Activated naive CD8-positive, alpha-beta T cell treated with anti-CD3 and anti-CD28 coated beads, Interleukin-2, amount 10 ng/mL, durations not matched to agents 7 days and 5 days (primary cell): Measurements from ENCODE around the gene APBB2. TPM values are rescaled to one million over a fixed set of nuclear protein-coding genes. Genes with fewer than 3 reads are reported as not detected.
"Not testable (repeated sequence)": the region's sequence is repeated elsewhere in the genome, so short reads cannot be mapped to it uniquely, and the experiment has no call there.

ENCODE experiments used
- ATAC-seq: fragments of 150-1000 bp; cut with Tn5 transposase; one replicate; pipeline ENCODE4 v1.10.0; 2021; ENCODE audit warnings: low read depth, moderate library complexity
- POLR2A ChIA-PET: fragments of 350-600 bp; sonication (Branson Sonifier 250); formaldehyde crosslinking; loops from one replicate; lab custom pipeline; 2021; ENCODE audit warnings: antibody characterized with exemption; lab: Charles Lee
- DNase-seq: peaks from one replicate; pipeline ENCODE4 v3.0.0; 2021
- H3K27ac Mint-ChIP-seq: one replicate; pipeline ENCODE4 v1.8.0; 2022; ENCODE audit warnings: mild to moderate bottlenecking, mixed read lengths
- H3K27me3 Mint-ChIP-seq: one replicate; pipeline ENCODE4 v1.8.0; 2022; ENCODE audit warnings: mild to moderate bottlenecking, moderate library complexity, mixed read lengths
- H3K36me3 Mint-ChIP-seq: one replicate; pipeline ENCODE4 v1.8.0; 2021; ENCODE audit warnings: mild to moderate bottlenecking, mixed read lengths
- H3K4me1 Mint-ChIP-seq: one replicate; pipeline ENCODE4 v1.8.0; 2021; ENCODE audit warnings: mixed read lengths
- H3K4me3 Mint-ChIP-seq: one replicate; pipeline ENCODE4 v1.8.0; 2022; ENCODE audit warnings: mild to moderate bottlenecking, moderate library complexity, mixed read lengths
- H3K9me3 Mint-ChIP-seq: one replicate; pipeline ENCODE4 v1.8.0; 2021; ENCODE audit warnings: mixed read lengths
- total RNA-seq, 2 experiments: library from RNA; stranded (reverse); gene quantifications; one replicate each; pipeline ENCODE4 v1.2.3, GENCODE V29; 2021

Gene APBB2
- total RNA-seq, 2 experiments from 2014 or later, result 0.96 to 2.0 TPM

DNA sequence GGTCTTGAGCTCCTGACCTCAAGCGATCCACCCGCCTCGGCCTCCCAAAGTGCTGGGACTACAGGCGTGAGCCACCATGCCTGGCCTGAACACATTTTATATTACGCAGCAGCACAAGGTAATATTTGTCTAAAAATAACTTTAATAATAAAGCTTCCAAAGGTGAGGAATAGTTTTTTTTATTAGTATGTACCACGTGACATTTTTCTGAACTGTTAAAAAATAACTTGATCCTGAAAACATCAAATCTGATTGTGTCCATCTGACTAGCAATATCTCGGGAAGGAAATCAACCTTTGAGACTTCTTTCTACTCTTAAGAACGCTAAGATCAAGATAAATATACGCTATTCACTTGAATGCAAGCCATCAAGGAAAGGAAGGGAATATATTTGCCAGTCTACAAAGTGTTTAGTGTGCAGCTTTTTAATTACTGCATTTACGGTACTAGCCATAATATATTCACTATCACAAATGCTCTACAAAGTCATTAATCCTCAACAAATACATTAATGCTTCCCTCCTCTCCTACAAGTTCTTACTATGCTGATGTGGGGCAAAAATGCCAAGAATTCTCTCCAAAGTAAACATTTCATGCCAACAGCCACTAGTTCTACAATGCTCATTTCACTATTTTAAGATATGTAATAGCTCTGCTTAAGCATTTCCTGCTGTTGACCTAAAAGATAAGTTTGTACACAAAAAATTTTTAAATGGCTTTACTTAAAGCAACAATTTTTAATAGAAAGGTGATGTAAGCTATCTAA is 143.6 kb downstream of the APBB2 start:
- H3K9me3 Mint-ChIP-seq, result no peaks in the 10 kb centered on the region
- no peak overlapping the region for H3K27ac Mint-ChIP-seq
- POLR2A ChIA-PET, result no interaction called here
- no peak overlapping the region for H3K4me3 Mint-ChIP-seq
- no peaks in the 10 kb centered on the region for H3K36me3 Mint-ChIP-seq
- peaks cover 6% of the 10 kb centered on the region for H3K27me3 Mint-ChIP-seq
- no peaks in the 10 kb centered on the region for H3K4me1 Mint-ChIP-seq
- ATAC-seq, result no peak
- DNase-seq, result no peak

- Mint-ChIP-seq H3K4me1 (no peaks in the 10 kb centered on the region), H3K4me3 (no peak overlapping the region), H3K27ac (no peak overlapping the region), H3K36me3 (no peaks in the 10 kb centered on the region), H3K27me3 (peaks cover 6% of the 10 kb centered on the region), H3K9me3 (no peaks in the 10 kb centered on the region)
- ATAC-seq (no peak), DNase-seq (no peak)
- POLR2A ChIA-PET, result no interaction called here
Measured at GRCh38 chr4:41069838-41070237, 144.5 kb downstream of the APBB2 start.

DNA sequence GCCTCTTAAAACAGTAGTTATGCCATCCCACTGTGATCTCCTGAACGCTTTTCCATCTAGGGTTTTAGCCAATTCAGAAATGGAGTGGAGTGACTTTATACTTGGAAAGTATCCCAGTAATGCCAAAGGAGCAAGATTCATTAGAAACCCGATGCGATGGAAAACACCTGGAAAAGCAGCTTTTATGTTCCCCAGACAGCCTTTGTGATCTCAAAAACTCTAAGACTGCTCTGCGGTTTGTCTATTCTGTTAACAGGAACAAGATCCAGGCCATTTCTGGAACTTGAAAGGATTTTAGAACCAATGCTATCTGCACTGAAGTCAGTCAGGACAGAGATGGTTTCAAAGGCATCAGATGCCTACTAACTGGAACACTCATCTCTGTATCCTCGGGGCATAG is 145.1 kb downstream of the APBB2 start:
- H3K36me3 Mint-ChIP-seq, result no peaks in the 10 kb centered on the region
- POLR2A ChIA-PET, result no interaction called here

GRCh38 chr4:41067369-41067768 is 147.0 kb downstream of the APBB2 start:
- POLR2A ChIA-PET, result no interaction called here
- DNase-seq (no peak), ATAC-seq (no peak)
- no peaks in the 10 kb centered on the region for H3K4me1 Mint-ChIP-seq
- no peaks in the 10 kb centered on the region for H3K27me3 Mint-ChIP-seq
- no peak overlapping the region for H3K4me3 Mint-ChIP-seq
- no peak overlapping the region for H3K27ac Mint-ChIP-seq
- no peaks in the 10 kb centered on the region for H3K9me3 Mint-ChIP-seq
- no peaks in the 10 kb centered on the region for H3K36me3 Mint-ChIP-seq

More for the DNA sequence above, 145.1 kb downstream of the APBB2 start:
- ATAC-seq, result no peak
- H3K4me3 Mint-ChIP-seq, result no peak overlapping the region
- no peaks in the 10 kb centered on the region for H3K9me3 Mint-ChIP-seq
- H3K27me3 Mint-ChIP-seq, result peaks cover 6% of the 10 kb centered on the region
- no peak overlapping the region for H3K27ac Mint-ChIP-seq
- H3K4me1 Mint-ChIP-seq, result no peaks in the 10 kb centered on the region
- no peak for DNase-seq

GRCh38 chr4:41066049-41066448 is 148.3 kb downstream of the APBB2 start:
- POLR2A ChIA-PET, result no interaction called here
- Mint-ChIP-seq H3K27me3 (no peaks in the 10 kb centered on the region), H3K4me1 (no peaks in the 10 kb centered on the region), H3K36me3 (no peaks in the 10 kb centered on the region), H3K4me3 (no peak overlapping the region), H3K27ac (no peak overlapping the region), H3K9me3 (no peaks in the 10 kb centered on the region)
- ATAC-seq (no peak), DNase-seq (no peak)

- no peaks in the 10 kb centered on the region for H3K4me1 Mint-ChIP-seq
- H3K4me3 Mint-ChIP-seq, result no peak overlapping the region
- POLR2A ChIA-PET, result no interaction called here
- DNase-seq, result no peak
- no peaks in the 10 kb centered on the region for H3K27me3 Mint-ChIP-seq
- no peaks in the 10 kb centered on the region for H3K9me3 Mint-ChIP-seq
- H3K27ac Mint-ChIP-seq, result no peak overlapping the region
- no peaks in the 10 kb centered on the region for H3K36me3 Mint-ChIP-seq
- no peak for ATAC-seq
Measured at GRCh38 chr4:41065434-41066006, 148.8 kb downstream of the APBB2 start.

DNA sequence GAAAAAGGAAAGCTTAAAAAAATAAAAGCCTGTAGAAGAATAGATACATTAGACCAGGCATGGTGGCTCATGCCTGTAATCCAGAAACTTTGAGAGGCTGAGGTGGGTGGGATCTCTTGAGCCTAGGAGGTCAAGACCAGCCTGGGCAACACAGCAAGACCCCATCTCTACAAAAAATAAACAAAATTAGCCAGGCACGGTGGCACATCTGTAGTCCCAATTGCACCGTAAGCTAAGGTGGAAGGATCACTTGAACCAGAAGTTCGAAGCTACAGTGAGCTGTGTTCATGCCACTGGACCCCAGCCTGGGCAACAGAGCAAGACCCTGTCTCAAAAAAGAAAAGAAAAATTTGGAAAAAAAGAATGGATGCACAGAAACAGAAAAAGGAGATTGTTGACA is 149.4 kb downstream of the APBB2 start:
- H3K9me3 Mint-ChIP-seq, result no peaks in the 10 kb centered on the region
- no peak for ATAC-seq
- H3K4me1 Mint-ChIP-seq, result no peaks in the 10 kb centered on the region

DNA sequence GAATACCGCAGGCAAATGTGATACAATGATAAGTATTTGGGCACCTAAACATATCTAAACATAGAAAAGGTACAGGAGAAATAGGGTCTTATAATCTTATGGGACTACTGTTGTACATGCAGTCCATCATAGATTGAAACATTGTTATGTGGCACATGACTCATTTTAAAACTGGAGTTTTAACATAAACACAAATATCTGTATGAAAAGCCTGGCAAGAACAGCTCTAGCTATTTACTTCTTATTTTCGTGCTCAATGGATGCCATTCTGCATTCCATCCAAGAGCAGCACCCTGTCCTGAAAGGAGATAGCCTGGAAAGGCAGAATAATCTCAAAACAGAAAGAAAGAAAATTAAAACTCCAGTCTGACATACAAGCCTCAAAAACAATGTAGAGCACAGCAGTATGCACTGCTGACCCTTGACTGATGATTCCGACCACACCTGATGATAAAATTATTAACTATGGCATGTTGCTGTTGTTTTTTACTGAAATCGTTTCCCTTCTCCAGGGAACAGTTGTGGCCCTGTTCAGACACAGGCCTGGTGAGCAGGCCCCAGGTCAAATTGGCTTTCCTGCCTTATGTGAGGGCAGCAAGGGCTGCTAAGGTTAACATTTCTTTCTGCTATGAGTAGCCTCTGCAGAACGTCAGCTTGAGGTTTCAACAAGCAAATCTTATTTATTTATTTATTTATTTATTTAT is 152.7 kb downstream of the APBB2 start:
- Mint-ChIP-seq H3K4me1 (no peaks in the 10 kb centered on the region), H3K27ac (no peak overlapping the region), H3K27me3 (no peaks in the 10 kb centered on the region), H3K36me3 (no peaks in the 10 kb centered on the region), H3K4me3 (no peak overlapping the region), H3K9me3 (no peaks in the 10 kb centered on the region)
- POLR2A ChIA-PET, result no interaction called here
- DNase-seq, result no peak
- ATAC-seq, result no peak

More for the DNA sequence above, 149.4 kb downstream of the APBB2 start:
- H3K27me3 Mint-ChIP-seq, result no peaks in the 10 kb centered on the region
- POLR2A ChIA-PET, result no interaction called here
- H3K4me3 Mint-ChIP-seq, result no peak overlapping the region
- no peak for DNase-seq
- H3K27ac Mint-ChIP-seq, result no peak overlapping the region
- no peaks in the 10 kb centered on the region for H3K36me3 Mint-ChIP-seq

- Mint-ChIP-seq H3K27me3 (no peaks in the 10 kb centered on the region), H3K4me1 (no peaks in the 10 kb centered on the region), H3K4me3 (no peak overlapping the region), H3K27ac (no peak overlapping the region), H3K36me3 (no peaks in the 10 kb centered on the region), H3K9me3 (no peaks in the 10 kb centered on the region)
- DNase-seq (no peak), ATAC-seq (no peak)
- POLR2A ChIA-PET, result no interaction called here
Measured at GRCh38 chr4:41060352-41061334, 153.7 kb downstream of the APBB2 start.

GRCh38 chr4:41059411-41059810 is 154.9 kb downstream of the APBB2 start:
- H3K36me3 Mint-ChIP-seq, H3K27me3 Mint-ChIP-seq, ATAC-seq, POLR2A ChIA-PET, H3K4me1 Mint-ChIP-seq, H3K4me3 Mint-ChIP-seq, DNase-seq, H3K9me3 Mint-ChIP-seq, H3K27ac Mint-ChIP-seq: not testable (repeated sequence)

DNA sequence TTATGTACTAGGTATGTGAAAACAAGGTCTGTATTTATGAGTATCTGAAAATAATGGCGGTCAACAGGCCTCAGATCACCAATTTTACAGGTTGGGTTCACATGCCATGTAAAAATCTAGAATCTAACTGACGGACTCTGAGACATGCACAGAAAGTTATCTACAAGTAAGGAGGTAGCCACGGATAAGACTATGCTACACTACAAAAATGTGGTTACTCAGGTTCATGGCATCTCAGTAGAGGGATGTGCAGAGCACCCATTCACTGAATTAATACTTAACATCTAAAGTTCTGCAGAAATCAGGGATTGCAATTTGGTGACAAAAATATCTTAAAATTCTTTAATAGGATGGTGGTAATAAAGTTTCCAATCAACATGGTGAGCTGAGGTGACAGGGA is 155.9 kb downstream of the APBB2 start:
- ATAC-seq (no peak), DNase-seq (no peak)
- POLR2A ChIA-PET, result no interaction called here
- Mint-ChIP-seq H3K4me3 (no peak overlapping the region), H3K36me3 (no peaks in the 10 kb centered on the region), H3K9me3 (no peaks in the 10 kb centered on the region), H3K27me3 (no peaks in the 10 kb centered on the region), H3K4me1 (no peaks in the 10 kb centered on the region), H3K27ac (no peak overlapping the region)

- Mint-ChIP-seq H3K36me3 (no peaks in the 10 kb centered on the region), H3K27ac (no peak overlapping the region), H3K4me1 (no peaks in the 10 kb centered on the region), H3K4me3 (no peak overlapping the region), H3K27me3 (no peaks in the 10 kb centered on the region), H3K9me3 (no peaks in the 10 kb centered on the region)
- ATAC-seq (no peak), DNase-seq (no peak)
- POLR2A ChIA-PET, result no interaction called here
Measured at GRCh38 chr4:41057467-41057866, 156.9 kb downstream of the APBB2 start.

- DNase-seq, result no peak
- no peaks in the 10 kb centered on the region for H3K36me3 Mint-ChIP-seq
- no peaks in the 10 kb centered on the region for H3K4me1 Mint-ChIP-seq
- H3K27me3 Mint-ChIP-seq, result no peaks in the 10 kb centered on the region
- no peak for ATAC-seq
- no peak overlapping the region for H3K4me3 Mint-ChIP-seq
- no peak overlapping the region for H3K27ac Mint-ChIP-seq
- H3K9me3 Mint-ChIP-seq, result no peaks in the 10 kb centered on the region
- POLR2A ChIA-PET, result no interaction called here
Measured at GRCh38 chr4:41052287-41052686, 162.1 kb downstream of the APBB2 start.
